Measurements from ENCODE around the gene KANSL1.
"Not testable (repeated sequence)": the region's sequence is repeated elsewhere in the genome, so short reads cannot be mapped to it uniquely, and the experiment has no call there.

DNA sequence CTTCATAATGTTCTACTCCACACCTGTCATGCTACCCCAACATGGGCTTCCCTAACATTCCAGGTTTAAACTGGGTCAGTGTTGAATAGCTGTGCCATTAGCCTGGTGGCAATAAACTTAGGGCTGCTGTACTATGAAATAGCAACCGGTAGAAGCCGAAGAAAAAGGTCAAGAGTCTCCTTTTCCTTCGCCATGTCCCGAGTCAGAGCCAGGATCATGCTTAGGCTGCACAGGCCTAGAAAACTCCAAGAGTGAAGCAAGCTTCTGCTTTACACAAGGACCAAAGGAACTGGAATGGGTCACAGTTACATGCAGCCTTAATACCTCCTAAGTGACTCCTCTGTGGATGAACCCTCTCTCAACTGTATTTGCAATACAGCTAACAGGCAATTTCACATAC lies 105.4 kb downstream of the KANSL1 start:
- not testable (repeated sequence) for TF ChIP-seq CTCF (IDR thresholded peaks at IDR 0.05; ENCODE audit: poor library complexity, severe bottlenecking); EZH2 (IDR thresholded peaks at IDR 0.05; ENCODE audit: borderline replicate concordance, insufficient read depth, low read length, poor library complexity, severe bottlenecking); POLR2AphosphoS5 (IDR thresholded peaks at IDR 0.05); SMC3 (conservative IDR thresholded peaks at IDR 0.05; ENCODE audit: poor library complexity); MXI1 (conservative IDR thresholded peaks at IDR 0.05; ENCODE audit: poor library complexity, severe bottlenecking)
- TF ChIP-seq, protein P1, sequence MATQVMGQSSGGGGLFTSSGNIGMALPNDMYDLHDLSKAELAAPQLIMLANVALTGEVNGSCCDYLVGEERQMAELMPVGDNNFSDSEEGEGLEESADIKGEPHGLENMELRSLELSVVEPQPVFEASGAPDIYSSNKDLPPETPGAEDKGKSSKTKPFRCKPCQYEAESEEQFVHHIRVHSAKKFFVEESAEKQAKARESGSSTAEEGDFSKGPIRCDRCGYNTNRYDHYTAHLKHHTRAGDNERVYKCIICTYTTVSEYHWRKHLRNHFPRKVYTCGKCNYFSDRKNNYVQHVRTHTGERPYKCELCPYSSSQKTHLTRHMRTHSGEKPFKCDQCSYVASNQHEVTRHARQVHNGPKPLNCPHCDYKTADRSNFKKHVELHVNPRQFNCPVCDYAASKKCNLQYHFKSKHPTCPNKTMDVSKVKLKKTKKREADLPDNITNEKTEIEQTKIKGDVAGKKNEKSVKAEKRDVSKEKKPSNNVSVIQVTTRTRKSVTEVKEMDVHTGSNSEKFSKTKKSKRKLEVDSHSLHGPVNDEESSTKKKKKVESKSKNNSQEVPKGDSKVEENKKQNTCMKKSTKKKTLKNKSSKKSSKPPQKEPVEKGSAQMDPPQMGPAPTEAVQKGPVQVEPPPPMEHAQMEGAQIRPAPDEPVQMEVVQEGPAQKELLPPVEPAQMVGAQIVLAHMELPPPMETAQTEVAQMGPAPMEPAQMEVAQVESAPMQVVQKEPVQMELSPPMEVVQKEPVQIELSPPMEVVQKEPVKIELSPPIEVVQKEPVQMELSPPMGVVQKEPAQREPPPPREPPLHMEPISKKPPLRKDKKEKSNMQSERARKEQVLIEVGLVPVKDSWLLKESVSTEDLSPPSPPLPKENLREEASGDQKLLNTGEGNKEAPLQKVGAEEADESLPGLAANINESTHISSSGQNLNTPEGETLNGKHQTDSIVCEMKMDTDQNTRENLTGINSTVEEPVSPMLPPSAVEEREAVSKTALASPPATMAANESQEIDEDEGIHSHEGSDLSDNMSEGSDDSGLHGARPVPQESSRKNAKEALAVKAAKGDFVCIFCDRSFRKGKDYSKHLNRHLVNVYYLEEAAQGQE (IDR thresholded peaks at IDR 0.05; ENCODE audit: borderline replicate concordance) = not testable (repeated sequence)
